ENCODE results near the gene SLC35C1. TPM values are rescaled to one million over a fixed set of nuclear protein-coding genes. Genes with fewer than 3 reads are reported as not detected.

The SLC35C1 gene
- total RNA-seq, 1 experiment from 2014 or later = 3.5 TPM

DNA sequence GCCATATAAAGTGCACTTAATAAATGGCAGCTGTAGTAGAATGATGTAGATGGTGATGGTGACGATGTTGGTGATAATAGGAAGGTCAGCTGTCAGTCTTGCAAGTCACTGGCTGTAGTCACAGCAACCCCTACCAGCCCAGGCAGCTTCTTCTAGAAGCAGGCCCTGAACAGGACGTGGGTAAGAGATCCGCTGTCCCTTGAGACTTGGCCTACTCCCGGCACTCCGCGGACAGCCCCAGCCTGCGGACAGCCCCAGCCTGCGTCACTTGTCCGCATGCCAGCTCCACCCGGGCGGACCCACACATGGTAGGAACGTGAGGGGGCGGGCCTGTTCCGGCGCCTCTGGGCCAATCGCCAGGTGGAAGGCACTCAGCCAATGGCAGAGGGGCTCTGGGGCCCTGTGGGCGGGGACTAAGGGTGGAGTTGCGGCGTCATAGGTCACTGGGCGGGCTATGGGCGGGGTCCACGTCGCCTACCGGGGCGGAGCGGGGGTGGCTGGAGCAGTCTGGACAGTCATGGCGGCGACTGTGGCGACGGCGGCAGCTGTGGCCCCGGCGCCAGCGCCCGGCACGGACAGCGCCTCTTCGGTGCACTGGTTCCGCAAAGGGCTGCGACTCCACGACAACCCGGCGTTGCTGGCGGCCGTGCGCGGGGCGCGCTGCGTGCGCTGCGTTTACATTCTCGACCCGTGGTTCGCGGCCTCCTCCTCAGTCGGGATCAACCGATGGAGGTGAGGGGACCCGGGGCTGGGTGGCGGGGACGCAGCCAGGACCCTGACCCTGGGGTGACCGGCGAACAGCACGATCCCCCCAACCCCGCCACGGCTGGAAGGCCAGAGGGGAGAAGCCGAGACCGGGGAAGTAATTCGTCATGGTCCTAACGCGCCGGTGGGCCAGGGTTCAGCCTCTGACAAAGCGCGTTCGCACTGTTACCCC, 42.3 kb downstream of the SLC35C1 start, which contains the start of gene CRY2:
CRY2 (plus strand) TSS at position 502 of the 937 bp plus-strand sequence; CDS start at position 518, 16 bp downstream.
- DNase-seq (ENCODE audit: low read depth) = peak; percentile 98

- DNase-seq (ENCODE audit: low read depth) = peak; percentile 56
Observed at GRCh38 chr11:45847911-45848316, 43.0 kb downstream of the SLC35C1 start.

DNA sequence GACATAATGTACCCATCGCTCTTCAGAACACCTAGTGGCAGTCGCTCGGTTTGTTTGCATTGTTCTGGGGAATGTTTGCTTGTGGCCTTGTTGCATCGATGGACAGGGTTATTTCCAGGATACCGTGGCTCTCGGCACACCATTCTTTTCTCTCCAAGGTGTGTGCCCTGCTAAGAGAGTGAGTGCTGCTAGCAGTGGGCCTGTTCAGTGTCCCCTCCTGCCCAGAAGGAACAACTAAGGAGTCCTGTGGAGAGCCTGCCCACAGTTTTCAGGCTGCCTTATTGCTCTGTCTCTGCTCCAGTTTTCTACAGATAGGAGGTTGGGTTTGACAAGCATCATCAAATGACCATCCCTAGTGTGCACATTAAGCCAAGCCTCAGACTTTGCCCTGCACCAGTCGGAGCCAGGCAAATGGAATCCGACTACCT, 43.7 kb downstream of the SLC35C1 start:
- no peak for DNase-seq (ENCODE audit: low read depth)

- DNase-seq (ENCODE audit: low read depth) = no peak
Observed at GRCh38 chr11:45850446-45850845, 45.5 kb downstream of the SLC35C1 start.

GRCh38 chr11:45851228-45851627, 46.3 kb downstream of the SLC35C1 start:
- DNase-seq (ENCODE audit: low read depth) = no peak

DNA sequence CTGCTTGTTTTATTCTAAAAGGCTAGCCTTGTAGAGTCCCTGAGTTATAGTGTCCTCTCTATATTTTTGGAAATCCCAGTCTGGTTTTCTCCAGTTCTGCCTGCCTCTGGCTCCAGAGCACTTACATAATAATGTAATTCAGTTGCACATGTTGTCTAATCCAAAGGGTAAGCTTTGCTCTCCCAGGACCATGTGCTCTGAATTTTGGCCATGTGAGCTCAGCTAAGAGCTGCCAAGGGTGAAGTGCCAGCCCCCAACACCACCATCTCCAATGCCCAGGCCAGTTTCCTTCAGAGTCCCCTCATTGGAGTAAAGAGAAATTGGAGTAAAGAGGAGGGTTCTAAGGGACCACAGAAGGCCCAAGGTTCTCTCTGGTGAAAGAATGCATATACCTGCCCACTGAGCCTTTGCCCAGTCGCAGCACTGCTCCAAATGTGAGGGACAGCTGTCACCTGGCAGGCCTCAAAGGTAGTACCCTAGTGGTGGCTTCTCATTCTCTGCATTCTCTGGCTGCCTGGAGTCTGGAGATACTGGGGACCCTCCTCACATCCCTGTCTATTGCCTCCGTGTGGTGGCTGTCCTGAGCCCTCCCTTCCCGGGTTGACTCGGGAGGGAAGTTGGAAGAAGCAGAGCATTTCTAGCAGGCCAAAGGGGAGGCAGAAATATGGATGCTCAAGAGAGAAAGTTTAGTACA, 47.2 kb downstream of the SLC35C1 start:
- DNase-seq (ENCODE audit: low read depth) = no peak

DNA sequence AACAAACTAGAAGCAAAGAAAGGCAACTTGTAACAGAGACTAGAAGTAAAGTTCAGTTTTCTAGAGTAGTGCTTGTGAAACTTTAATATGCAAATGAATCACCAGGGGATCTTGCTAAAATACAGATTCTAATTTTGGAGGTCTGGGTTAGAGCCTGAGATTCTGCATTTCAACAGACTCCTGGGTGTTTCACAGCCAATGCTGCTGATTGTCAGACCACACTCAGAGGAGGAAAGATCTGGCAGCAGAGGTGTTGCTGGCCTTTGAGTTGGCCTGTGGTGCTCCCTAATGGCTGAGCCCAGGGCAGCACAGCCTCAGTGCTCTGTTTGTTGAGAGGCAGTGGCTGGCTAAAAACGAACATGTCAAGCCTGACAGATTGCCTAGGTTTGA, 47.8 kb downstream of the SLC35C1 start:
- DNase-seq (ENCODE audit: low read depth) = no peak

DNA sequence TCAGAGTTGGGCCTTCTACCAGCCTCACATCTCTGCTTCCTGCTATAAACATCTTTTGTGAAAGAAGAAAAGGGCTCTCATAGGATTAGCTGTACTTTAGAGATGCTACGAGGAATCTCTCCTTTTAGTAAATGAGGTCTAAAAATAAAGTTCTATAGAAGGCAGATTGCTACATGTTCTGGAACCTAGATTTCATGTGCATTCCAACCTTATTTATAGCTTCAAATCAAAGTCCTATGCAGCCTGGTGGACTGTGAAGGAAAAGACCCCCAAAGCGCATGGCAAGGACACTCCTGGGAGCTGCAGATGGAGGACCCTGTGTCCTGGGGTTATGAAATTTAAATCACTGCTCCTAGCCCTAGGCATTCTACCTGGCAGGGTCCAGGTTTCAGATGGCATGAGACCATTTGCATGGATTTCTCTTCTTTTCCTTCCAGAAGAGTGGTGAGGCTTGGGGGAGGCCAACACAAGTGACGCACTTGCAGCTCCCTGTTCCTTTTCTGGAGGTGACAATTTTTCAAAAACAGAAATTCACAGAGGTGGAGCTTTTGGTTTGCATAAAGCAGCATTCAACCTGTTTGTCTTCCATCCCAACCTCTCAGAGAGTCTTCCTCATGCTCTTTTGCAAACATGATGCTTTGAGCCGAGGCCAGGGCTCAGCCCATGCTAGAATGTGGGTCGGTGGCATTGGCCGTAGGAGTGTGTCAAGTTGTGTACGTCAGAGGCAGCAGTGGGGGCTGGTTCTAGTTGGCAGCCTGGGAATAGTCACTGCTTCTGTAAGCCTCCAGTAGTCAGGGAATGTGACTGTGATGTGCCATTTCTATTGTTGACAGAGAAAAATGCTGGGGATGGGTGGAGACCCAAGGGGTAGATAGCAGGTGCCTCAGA, 48.6 kb downstream of the SLC35C1 start:
- DNase-seq (ENCODE audit: low read depth) = no peak

DNA sequence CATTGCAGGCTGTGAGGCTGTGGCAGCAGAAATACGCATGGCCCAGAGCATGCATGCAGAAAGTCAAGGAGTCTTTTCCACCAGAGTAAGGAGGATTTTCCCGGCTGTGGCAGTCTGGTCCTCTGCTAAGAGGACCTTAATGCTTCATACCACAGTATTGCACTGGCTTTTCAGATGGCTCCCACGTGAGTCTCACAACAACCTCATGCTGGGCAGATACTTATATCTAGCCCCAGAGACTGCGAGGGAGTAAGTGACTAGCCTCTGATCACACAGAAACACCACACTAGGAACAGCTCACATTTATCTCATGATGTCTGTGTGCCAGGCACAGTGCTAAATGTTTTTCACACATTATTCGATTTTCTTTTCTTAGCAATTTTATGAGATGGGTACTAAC, 50.4 kb downstream of the SLC35C1 start:
- DNase-seq (ENCODE audit: low read depth) = no peak

GRCh38 chr11:45856044-45856468, 51.1 kb downstream of the SLC35C1 start:
- no peak for DNase-seq (ENCODE audit: low read depth)

- peak; percentile 87 for DNase-seq (ENCODE audit: low read depth)
Observed at GRCh38 chr11:45857961-45858474, 53.1 kb downstream of the SLC35C1 start.

- no peak for DNase-seq (ENCODE audit: low read depth)
Observed at GRCh38 chr11:45858751-45859398, 53.9 kb downstream of the SLC35C1 start.

GRCh38 chr11:45859661-45860140, 54.8 kb downstream of the SLC35C1 start:
- DNase-seq (ENCODE audit: low read depth) = peak; percentile 89

DNA sequence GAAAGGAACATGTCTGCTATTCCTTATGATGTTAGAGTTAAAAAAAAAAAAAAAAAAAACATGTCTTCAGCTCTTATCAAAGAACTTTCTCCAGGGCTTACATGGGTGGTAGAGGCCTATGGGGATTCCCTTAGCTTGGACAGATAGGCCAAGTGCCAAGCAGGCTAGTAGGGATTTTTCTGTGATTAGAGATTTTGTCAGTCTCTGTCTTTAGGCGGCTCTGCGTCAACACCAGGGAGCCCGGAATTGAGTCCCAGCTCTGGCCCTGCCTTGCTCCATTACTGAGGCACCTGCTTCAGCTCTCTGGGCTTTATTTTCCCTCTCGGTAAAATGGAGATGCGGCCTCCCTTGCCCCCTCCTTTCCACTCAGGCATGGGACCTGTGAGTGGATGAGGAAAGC, 55.4 kb downstream of the SLC35C1 start:
- DNase-seq (ENCODE audit: low read depth) = no peak

DNA sequence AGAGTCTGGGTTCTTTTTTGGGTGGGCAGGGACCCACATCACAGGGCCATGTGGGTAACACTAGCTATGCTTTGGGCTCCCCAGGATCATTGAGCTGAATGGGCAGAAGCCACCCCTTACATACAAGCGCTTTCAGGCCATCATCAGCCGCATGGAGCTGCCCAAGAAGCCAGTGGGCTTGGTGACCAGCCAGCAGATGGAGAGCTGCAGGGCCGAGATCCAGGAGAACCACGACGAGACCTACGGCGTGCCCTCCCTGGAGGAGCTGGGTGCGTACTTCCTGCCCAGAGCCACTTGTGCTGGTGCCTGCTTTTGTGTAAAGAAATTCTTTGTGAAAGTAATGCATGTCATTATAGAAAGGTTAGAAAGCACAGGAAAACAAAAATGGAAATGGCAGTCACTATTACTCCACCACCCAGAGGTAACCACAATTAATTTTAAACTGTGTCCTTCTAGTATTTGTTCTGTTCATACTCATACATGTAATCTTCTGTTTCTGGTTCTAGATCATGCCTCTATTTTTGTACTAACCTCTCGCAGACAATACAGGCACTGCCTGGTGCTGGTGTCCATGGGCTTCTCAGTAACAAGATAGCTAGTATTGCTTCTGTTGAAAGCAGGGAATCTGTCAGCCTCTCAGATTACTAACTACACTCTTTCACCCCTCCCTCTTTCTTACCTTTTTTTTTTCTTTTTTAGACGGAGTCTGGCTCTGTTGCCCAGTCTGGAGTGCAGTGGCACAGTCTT, 56.0 kb downstream of the SLC35C1 start:
- DNase-seq (ENCODE audit: low read depth) = no peak

Other genes starting within 250 kb of the SLC35C1 start
- 0.74 and 4.0 TPM in 2 replicates for gene CHST1, start 139.5 kb upstream of the SLC35C1 start, total RNA-seq (2014; rRNA removed; shearing (Covaris generic))
- 5.3 and 14.7 TPM in 2 replicates for gene CRY2, start 42.3 kb downstream of the SLC35C1 start, total RNA-seq (2014; rRNA removed; shearing (Covaris generic))
- gene MAPK8IP1, start 80.5 kb downstream of the SLC35C1 start, total RNA-seq (2014; rRNA removed; shearing (Covaris generic)) = 6.6 and 8.5 TPM in 2 replicates
- gene FREY1, start 102.1 kb downstream of the SLC35C1 start, total RNA-seq (2014; rRNA removed; shearing (Covaris generic)) = 0.23 and 0.39 TPM in 2 replicates
- 26.8 and 35.7 TPM in 2 replicates for gene PEX16, start 112.7 kb downstream of the SLC35C1 start, total RNA-seq (2014; rRNA removed; shearing (Covaris generic))
- 0.92 and 1.0 TPM in 2 replicates for gene LARGE2, start 117.5 kb downstream of the SLC35C1 start, total RNA-seq (2014; rRNA removed; shearing (Covaris generic))

Measured in Daoy (cell line).